ENCODE measurements around the gene PARP15.
"Not testable (repeated sequence)": the region's sequence is repeated elsewhere in the genome, so short reads cannot be mapped to it uniquely, and the experiment has no call there.

The PARP15 gene

DNA sequence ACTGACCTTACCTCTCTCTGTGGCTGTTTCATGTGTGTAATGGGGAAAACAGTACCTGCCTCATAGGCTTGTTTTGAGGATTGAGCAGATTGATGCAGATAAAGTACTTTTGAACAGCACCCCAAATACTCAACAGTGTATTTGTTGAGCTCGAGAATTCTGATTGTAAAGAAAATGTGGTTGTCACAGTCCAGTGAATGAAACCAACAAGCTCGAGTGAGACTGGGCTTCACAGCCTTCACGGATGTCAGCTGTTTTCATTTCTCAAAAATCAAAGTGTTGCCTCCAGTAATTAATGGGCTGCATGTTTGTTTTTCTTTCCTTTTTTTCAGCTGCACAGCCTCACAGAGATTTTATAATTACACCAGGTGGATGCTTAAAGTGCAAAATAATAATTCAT is 43.7 kb downstream of the PARP15 start:
- DNase-seq, result no peak

DNA sequence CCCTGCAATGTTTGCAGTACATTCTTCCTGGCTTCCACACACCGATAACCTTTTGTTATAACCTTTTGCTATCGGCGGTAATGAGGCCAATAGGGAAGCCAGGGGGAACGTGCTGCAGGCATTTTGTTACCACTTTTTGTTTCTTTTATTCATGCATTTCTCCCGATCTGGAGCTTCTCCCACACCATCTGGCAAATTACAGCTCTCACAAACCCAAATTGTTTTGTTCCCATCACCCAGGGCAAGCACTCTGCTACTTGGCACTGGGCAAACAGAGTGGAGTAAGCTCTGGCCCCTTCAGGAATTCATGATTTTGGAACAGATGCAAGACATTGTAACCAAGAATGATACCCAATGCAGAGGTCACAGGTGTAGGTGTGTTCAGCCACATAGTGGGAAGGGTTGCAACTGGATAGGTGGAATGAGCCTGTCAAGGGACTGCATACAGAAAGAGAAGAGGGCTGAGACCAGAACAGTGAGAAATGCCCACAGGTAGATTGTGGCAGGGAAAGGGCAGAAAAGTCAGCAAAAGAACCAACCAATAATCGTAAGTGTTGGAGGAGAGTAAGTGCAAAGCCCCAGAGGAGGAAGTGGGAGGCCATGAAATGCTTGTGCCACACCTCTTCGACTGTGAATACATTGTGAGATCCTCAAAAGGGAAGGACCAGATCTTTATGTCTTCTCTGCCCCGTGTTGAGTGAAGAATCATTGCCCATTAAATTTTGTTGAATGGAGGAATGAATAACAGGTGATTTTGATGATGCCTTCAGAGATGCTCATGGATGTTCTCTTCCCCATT is 45.8 kb downstream of the PARP15 start:
- no peak for DNase-seq

DNA sequence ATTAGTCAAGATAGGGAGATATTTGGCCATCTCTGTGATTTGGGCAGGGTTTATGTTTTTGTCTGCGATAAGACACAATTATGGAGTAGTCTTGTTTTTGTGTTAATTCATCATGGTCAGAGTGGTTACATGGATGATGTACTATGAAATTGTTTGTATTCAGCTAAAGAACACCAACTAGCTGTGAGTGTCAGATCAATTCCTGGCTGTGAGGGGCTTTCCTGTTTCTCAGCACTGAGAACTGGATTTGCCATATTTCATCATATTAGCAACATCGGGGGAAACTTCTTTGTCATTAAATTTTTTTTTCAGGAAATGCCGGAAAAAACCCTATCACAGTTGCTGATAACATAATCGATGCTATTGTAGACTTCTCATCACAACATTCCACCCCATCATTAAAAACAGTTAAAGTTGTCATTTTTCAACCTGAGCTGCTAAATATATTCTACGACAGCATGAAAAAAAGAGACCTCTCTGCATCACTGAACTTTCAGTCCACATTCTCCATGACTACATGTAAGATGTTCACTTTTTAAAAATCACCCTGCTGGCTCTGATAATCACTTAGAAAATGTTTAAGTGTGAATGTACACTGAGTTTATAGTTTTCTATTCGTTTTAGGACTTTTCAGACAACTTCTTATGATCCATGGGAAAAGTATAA is 49.2 kb downstream of the PARP15 start:
- DNase-seq, result no peak

- no peak for DNase-seq
These were observed 49.9 kb downstream of the PARP15 start for GRCh38 chr3:122627301-122627700.

- no peak for DNase-seq
These were observed 51.1 kb downstream of the PARP15 start for GRCh38 chr3:122628567-122628966.

- DNase-seq, result no peak
These were observed 52.3 kb downstream of the PARP15 start for GRCh38 chr3:122629763-122630162.

GRCh38 chr3:122635789-122636188 is 58.3 kb downstream of the PARP15 start:
- no peak for DNase-seq

GRCh38 chr3:122636697-122637096 is 59.2 kb downstream of the PARP15 start:
- no peak for DNase-seq

DNA sequence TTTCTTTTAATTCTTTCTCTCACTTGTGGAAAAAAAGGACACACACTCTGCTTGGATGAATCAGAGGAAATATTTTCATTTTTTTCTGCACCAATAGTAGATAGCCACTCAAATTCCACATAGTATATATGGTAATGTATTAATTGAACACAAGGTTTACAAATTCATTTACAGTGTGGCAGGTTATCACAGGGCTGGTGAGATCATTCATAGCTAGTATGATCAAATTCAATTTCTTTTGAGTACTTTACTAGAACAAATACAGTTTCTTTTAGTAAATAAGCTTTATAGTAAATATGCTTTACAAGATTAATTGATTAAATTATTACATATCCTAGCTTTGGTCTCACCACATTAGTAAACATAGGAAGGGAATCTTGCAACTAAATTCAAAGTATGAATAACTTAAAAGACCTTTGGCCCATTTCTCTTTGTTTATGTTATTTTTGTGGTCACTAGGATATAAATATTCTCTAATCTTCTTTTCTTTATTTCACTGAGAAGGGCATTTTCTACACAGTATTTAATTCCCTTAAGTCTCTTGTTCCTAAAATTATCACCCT is 63.1 kb downstream of the PARP15 start:
- DNase-seq, result no peak

DNA sequence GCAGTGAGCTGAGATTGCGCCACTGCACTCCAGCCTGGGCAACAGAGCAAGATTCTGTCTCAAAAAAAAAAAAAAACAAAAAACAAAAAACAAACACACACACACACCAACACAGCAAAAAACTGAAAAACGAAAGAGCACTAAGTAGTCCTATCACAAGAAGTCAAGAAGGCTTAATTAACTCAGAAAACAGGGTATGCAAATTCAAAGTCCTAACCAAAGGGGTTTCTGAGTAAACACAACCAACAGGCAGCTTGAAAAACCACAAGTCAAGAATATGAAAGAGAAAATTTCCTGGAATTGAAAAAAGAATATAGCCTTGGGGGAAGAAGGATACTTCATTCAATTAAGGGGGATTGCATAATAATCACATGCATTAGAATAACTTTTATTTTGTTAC is 65.5 kb downstream of the PARP15 start:
- DNase-seq, result peak; percentile 4

GRCh38 chr3:122646146-122646988 is 68.9 kb downstream of the PARP15 start:
- DNase-seq, result no peak

GRCh38 chr3:122651233-122651907 is 73.9 kb downstream of the PARP15 start:
- DNase-seq, result not testable (repeated sequence)

- DNase-seq, result not testable (repeated sequence)
These were observed 74.5 kb downstream of the PARP15 start for GRCh38 chr3:122651962-122652361.

DNA sequence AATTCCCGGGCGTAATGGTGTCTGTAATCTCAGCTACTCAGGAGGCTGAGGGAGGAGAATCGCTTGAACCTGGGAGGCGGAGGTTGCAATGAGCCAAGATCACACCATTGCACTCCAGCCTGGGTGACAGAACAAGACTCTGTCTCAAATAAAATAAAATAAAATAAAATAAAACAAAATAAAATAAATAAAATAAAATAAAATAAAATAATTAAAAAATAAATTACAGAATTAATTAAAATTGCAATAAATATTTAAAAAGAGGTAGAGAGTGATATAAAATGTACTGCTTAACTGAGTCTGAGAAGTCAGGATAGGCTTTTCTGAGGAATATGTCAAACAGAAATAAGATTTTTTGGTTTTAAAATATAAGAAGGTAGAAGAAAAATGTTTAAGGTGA is 80.9 kb downstream of the PARP15 start:
- DNase-seq, result not testable (repeated sequence)

DNA sequence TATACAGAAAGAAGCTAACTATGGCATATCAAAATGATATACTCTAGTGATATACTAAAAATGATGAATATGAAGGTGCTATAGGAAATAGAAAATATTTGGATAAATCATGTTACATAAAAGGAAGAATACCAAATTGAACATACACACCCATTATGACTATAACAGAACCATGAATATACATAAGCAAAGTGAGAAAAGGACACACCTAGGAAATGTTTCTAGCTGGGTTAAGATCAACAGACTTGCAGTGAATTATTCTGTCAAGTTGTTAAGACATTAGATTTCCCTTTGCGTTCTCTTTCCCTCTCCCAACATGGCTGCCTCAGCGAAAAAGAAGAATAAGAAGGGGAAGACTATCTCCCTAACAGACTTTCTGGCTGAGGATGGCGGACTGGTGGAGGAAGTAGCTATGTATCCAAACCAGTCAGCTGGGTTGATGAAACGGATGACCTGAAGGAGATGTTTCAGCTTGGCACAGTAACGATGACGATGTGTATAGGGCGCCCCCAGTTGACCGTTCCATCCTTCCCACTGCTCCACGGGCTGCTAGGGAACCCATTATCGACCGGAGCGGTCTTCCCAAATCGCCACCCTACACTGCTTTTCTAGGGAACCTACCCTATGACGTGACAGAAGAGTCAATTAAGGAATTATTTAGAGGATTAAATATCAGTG is 83.0 kb downstream of the PARP15 start:
- DNase-seq, result no peak

GRCh38 chr3:122661633-122662032 is 84.2 kb downstream of the PARP15 start:
- no peak for DNase-seq

DNA sequence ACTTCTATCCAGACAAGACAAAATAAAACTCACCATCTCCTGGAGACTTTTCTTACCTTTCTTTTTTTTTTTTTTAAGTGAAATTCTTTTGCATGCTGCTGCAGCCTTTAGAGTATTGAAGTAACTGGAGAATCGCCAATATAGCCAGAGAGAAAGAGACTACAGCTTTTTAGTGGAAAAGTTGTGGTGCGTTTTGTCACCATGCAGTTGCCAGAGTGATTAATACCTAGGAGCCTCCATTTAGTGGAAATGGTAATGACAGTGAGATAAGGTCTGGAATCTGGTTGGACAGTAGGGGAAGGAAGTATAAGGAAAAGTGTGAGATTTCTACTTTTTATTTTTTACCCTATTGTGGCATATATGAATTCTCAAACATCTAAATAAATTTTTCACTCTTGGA is 85.1 kb downstream of the PARP15 start:
- no peak for DNase-seq

GRCh38 chr3:122665226-122665786 is 87.9 kb downstream of the PARP15 start:
- no peak for DNase-seq

GRCh38 chr3:122665881-122666280 is 88.4 kb downstream of the PARP15 start:
- DNase-seq, result no peak

DNA sequence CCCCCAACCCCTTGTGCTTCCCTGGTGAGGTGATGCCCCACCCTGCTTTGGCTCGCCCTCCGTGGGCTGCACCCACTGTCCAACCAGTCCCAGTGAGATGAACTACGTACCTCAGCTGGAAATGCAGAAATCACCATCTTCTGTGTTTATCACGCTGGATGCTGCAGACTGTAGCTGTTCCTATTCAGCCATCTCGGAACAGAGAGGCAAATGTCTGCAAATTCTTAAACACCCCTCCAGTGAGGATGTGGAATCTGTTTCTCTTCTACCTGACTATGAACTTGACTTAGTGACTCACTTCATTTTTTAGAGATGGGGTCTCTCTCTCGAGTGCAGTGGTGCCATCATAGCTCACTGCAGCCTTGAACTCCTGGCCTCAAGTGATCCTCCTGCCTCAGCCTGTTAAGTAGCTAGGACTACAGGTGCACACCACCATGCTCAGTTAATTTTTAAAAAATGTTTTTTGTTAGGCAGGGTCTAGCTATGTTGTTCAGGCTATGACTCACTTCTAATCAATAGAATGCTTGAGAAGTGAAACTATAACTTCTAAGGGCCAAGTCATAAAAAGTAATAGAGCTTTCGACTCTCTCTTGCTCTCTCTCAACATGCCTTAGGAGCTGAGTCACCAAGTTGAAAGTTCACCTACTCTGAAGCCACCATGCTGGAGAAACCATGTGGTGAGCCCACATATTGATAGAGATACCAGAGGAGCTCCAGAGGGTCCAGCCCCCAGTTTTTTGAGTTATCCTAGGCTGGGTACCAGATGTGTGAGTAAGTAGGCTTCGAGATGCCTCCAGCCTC is 91.7 kb downstream of the PARP15 start:
- DNase-seq, result no peak

GRCh38 chr3:122671553-122671952 is 94.1 kb downstream of the PARP15 start:
- peak; percentile 53 for DNase-seq
